IMR-90 (cell line): ENCODE results near the gene KCNH2. TPM values are rescaled to one million over a fixed set of nuclear protein-coding genes. Genes with fewer than 3 reads are reported as not detected.
A peak's percentile ranks its signal among the peaks of the same experiment; 100 is the strongest.

Source experiments
- ATAC-seq: fragments of 200-7000 bp; cut with Tn5 transposase; 2 replicates; pipeline ENCODE4 v1.9.1; 2020; ENCODE audit warnings: low read depth, mild to moderate bottlenecking, moderate library complexity
- BruUV-seq: library from RNA; stranded (reverse); fragments of 400-500 nt; replicated peaks from 2 replicates; lab custom pipeline; 2021; lab: Mats Ljungman, UMichigan
- CTCF ChIA-PET: fragments of 300-600 bp; formaldehyde crosslinking; extraction: SDS; loops from one replicate; lab custom pipeline; 2021; ENCODE audit warnings: antibody characterized with exemption; lab: Yijun Ruan, JAX
- POLR2A ChIA-PET: fragments of 300-600 bp; sonication (Branson Sonifier 250); formaldehyde crosslinking; loops from one replicate; lab custom pipeline; 2022; ENCODE audit warnings: antibody characterized with exemption; ENCODE audit not compliant: unreplicated experiment; lab: Charles Lee
- DNase-seq: peaks from one replicate; pipeline ENCODE4 v3.0.0; 2013
- H2AFZ ChIP-seq: replicated peaks from 2 replicates; pipeline ENCODE3; 2013; ENCODE audit warnings: low read length, mild to moderate bottlenecking; ENCODE audit not compliant: poor library complexity
- H2AK5ac ChIP-seq: 2 replicates; pipeline ENCODE4 v1.6.1; 2013; ENCODE audit warnings: low read depth, low read length, inconsistent platforms
- H2AK9ac ChIP-seq: replicated peaks from 2 replicates; pipeline ENCODE3; 2013; ENCODE audit warnings: mild to moderate bottlenecking, low read depth, low read length, moderate library complexity; ENCODE audit not compliant: poor library complexity
- H2BK120ac ChIP-seq: 2 replicates; pipeline ENCODE4 v1.6.1; 2013; ENCODE audit warnings: low read depth, low read length, inconsistent platforms
- H2BK15ac ChIP-seq: 3 replicates; pipeline ENCODE4 v1.6.1; 2013; ENCODE audit warnings: low read depth, low read length, inconsistent platforms
- H2BK20ac ChIP-seq: 2 replicates; pipeline ENCODE4 v1.6.1; 2013; ENCODE audit warnings: low read depth, mild to moderate bottlenecking, inconsistent platforms, low read length, moderate library complexity
- H2BK5ac ChIP-seq: 2 replicates; pipeline ENCODE4 v1.6.1; 2013; ENCODE audit warnings: mild to moderate bottlenecking, low read depth, low read length, inconsistent platforms; ENCODE audit not compliant: poor library complexity, severe bottlenecking
- H3K14ac ChIP-seq: replicated peaks from 2 replicates; pipeline ENCODE4 v1.6.1; 2013; ENCODE audit warnings: low read depth, low read length, inconsistent platforms
- H3K18ac ChIP-seq: 2 replicates; pipeline ENCODE4 v1.6.1; 2013; ENCODE audit warnings: low read depth, low read length, control low read depth
- H3K23ac ChIP-seq: 2 replicates; pipeline ENCODE4 v1.6.1; 2013; ENCODE audit warnings: low read depth, low read length, inconsistent platforms
- H3K27ac ChIP-seq: 2 replicates; pipeline ENCODE4 v1.5.1; 2013; ENCODE audit warnings: mild to moderate bottlenecking, control low read depth, low read length; ENCODE audit not compliant: insufficient read depth
- H3K27me3 ChIP-seq: 2 replicates; pipeline ENCODE4 v1.6.1; 2013; ENCODE audit warnings: low read length; ENCODE audit not compliant: control insufficient read depth, insufficient read depth
- H3K36me3 ChIP-seq: 2 replicates; pipeline ENCODE4 v1.6.1; 2013; ENCODE audit warnings: low read length, mixed read lengths; ENCODE audit not compliant: control insufficient read depth, insufficient read depth
- H3K4ac ChIP-seq: 2 replicates; pipeline ENCODE4 v1.6.1; 2013; ENCODE audit warnings: low read depth, low read length, inconsistent platforms
- H3K4me1 ChIP-seq: 2 replicates; pipeline ENCODE4 v1.6.1; 2013; ENCODE audit warnings: low read length, mixed read lengths; ENCODE audit not compliant: control insufficient read depth, insufficient read depth
- H3K4me2 ChIP-seq: 2 replicates; pipeline ENCODE4 v1.6.1; 2013; ENCODE audit warnings: low read depth, mild to moderate bottlenecking, control low read depth, low read length, moderate library complexity
- H3K4me3 ChIP-seq: 2 replicates; pipeline ENCODE4 v1.5.1; 2013; ENCODE audit warnings: low read depth, mild to moderate bottlenecking, control low read depth, low read length, moderate library complexity; ENCODE audit not compliant: insufficient read depth
- H3K56ac ChIP-seq: 2 replicates; pipeline ENCODE4 v1.6.1; 2013; ENCODE audit warnings: low read length, inconsistent platforms; ENCODE audit not compliant: insufficient read depth; ENCODE audit errors: extremely low read depth
- H3K79me1 ChIP-seq, 2 experiments: 2 replicates each; pipeline ENCODE4 v1.6.1; 2013; ENCODE audit warnings: low read length in 2 of 2, inconsistent platforms in 1 of 2, low read depth in 1 of 2
- H3K9ac ChIP-seq: 2 replicates; pipeline ENCODE4 v1.6.1; 2013; ENCODE audit warnings: low read depth, low read length, control low read depth
- H3K9me1 ChIP-seq: 2 replicates; pipeline ENCODE4 v1.6.1; 2013; ENCODE audit warnings: low read length, inconsistent platforms; ENCODE audit not compliant: insufficient read depth
- H3K9me3 ChIP-seq: 2 replicates; pipeline ENCODE4 v1.6.1; 2013; ENCODE audit warnings: low read length; ENCODE audit not compliant: control insufficient read depth, insufficient read depth
- H4K20me1 ChIP-seq: 2 replicates; pipeline ENCODE4 v1.6.1; 2013; ENCODE audit warnings: low read length, inconsistent platforms; ENCODE audit not compliant: insufficient read depth
- H4K5ac ChIP-seq: 2 replicates; pipeline ENCODE4 v1.6.1; 2013; ENCODE audit warnings: mild to moderate bottlenecking, low read depth, low read length, control low read depth
- H4K8ac ChIP-seq, 2 experiments: 2 replicates each; pipeline ENCODE4 v1.6.1; 2013; ENCODE audit warnings: low read depth in 2 of 2, low read length in 2 of 2, control low read depth in 1 of 2, inconsistent platforms in 1 of 2
- H4K91ac ChIP-seq: 2 replicates; pipeline ENCODE4 v1.6.1; 2013; ENCODE audit warnings: low read depth, low read length, inconsistent platforms; ENCODE audit not compliant: insufficient read depth
- CEBPB ChIP-seq: IDR thresholded peaks from 2 replicates; pipeline ENCODE4 v1.6.1; 2012; ENCODE audit warnings: low read depth, low read length, improper control_type of control experiment
- MAFK ChIP-seq: IDR thresholded peaks from 2 replicates; pipeline ENCODE4 v1.6.1; 2012; ENCODE audit warnings: low read depth, low read length, improper control_type of control experiment
- WGBS, 2 experiments: methylation state at CpG; one replicate each; pipeline versions ENCODE4 v1.1.5 to v1.1.7; 2013; ENCODE audit warnings: missing lambda C conversion rate in 2 of 2; ENCODE audit not compliant: insufficient read length in 1 of 2; ENCODE audit errors: extremely low coverage in 2 of 2; 5-methylcytosine and 5-hydroxymethylcytosine counted together
- dilution Hi-C: fragments of 300-500 bp; cut with HindIII; formaldehyde crosslinking; loops from one replicate; pipeline ENCODE4 v1.14.3; 2018; ENCODE audit warnings: low sequenced_read_pairs; ENCODE audit not compliant: unreplicated experiment
- in situ Hi-C: fragments of 300-500 bp; cut with MboI; formaldehyde crosslinking; loops from 3 replicates; pipeline ENCODE4 v1.14.3; 2019; ENCODE audit warnings: low sequenced_read_pairs, inconsistent platforms, mixed read lengths
- intact Hi-C: fragments of 100-400 bp; cut with micrococcal nuclease; formaldehyde crosslinking; loops from 2 replicates; pipeline ENCODE4 v1.10.0; 2022
- polyA plus RNA-seq, 3 experiments: library from polyadenylated mRNA; depleted of rRNA; stranded (reverse); fragments of >200 nt; gene quantifications; 2 replicates each; pipeline ENCODE4 v1.2.3, GENCODE V29; 2012; ENCODE audit warnings: low replicate concordance in 1 of 3
- total RNA-seq: library from RNA; depleted of rRNA; stranded (reverse); fragments of >200 nt; gene quantifications from 2 replicates; pipeline ENCODE4 v1.2.3, GENCODE V29; 2012

Gene KCNH2
- total and polyA plus RNA-seq, 2 of the 4 experiments (the other 2 are of a cell fraction): 0.90 to 2.1 TPM

GRCh38 chr7:151025924-151026671, 48.0 kb upstream of the KCNH2 start:
- H4K8ac ChIP-seq: no peak overlapping the region
- no peaks in the 10 kb centered on the region for H3K9me1 ChIP-seq
- no peak overlapping the region for H4K5ac ChIP-seq
- no peaks in the 10 kb centered on the region for H4K20me1 ChIP-seq
- peak; percentile 52 for DNase-seq
- H3K36me3 ChIP-seq: no peaks in the 10 kb centered on the region
- no peak overlapping the region for H2BK120ac ChIP-seq
- no peak overlapping the region for H3K18ac ChIP-seq
- no peak overlapping the region for H3K4me3 ChIP-seq
- peaks cover 17% of the 10 kb centered on the region for H3K27me3 ChIP-seq
- intact Hi-C loops: no loop called here
- H3K23ac ChIP-seq: no peak overlapping the region
- in situ Hi-C loops: no loop called here
- POLR2A ChIA-PET: no interaction called here
- no peak overlapping the region for H4K91ac ChIP-seq
- H2BK15ac ChIP-seq: no peak overlapping the region
- no peaks in the 10 kb centered on the region for H3K4me1 ChIP-seq
- H2AK9ac ChIP-seq: peak overlapping the region; percentile 42
- H3K27ac ChIP-seq: no peak overlapping the region
- CTCF ChIA-PET: no interaction called here
- no peak overlapping the region for H3K56ac ChIP-seq
- H2AK5ac ChIP-seq: no peak overlapping the region
- dilution Hi-C loops: no loop called here
- no peaks in the 10 kb centered on the region for H3K9me3 ChIP-seq
- TF ChIP-seq CEBPB (peak; percentile 43; the same call in 1 of the 2 replicates), MAFK (no peak)
- ATAC-seq: no peak
- no peak overlapping the region for H3K14ac ChIP-seq
- peak overlapping the region; percentile 51 for H2AFZ ChIP-seq
- H3K79me1 ChIP-seq: peaks cover 10 to 16% of the 10 kb centered on the region in 2 experiments; a peak in 3 of 4 replicates
- no peak overlapping the region for H3K4ac ChIP-seq
- H3K9ac ChIP-seq: no peak overlapping the region
- WGBS, 2 experiments: 100% methylated on average over 1 of the region's 4 CpGs; no CpG with 5 or more reads in 1 of the 2 experiments
- no peak overlapping the region for H2BK5ac ChIP-seq
- H3K4me2 ChIP-seq: no peak overlapping the region
- no peak overlapping the region for H2BK20ac ChIP-seq
- no TSS peak for BruUV-seq
